Smooth muscle cell (in vitro differentiated cells): ENCODE results near the gene COLEC12. TPM values are rescaled to one million over a fixed set of nuclear protein-coding genes. Genes with fewer than 3 reads are reported as not detected.

ENCODE experiments used
- DNase-seq: peaks from one replicate; lab custom pipeline; 2025; ENCODE audit not compliant: unreplicated experiment; lab: John Stamatoyannopoulos, UW
- H2AFZ ChIP-seq: fragments of 200-600 bp; sonication (generic); 2 replicates; pipeline ENCODE4 v1.6.0; 2016; ENCODE audit warnings: antibody characterized with exemption, low read depth, mild to moderate bottlenecking
- H3F3A ChIP-seq: fragments of 200-600 bp; sonication (generic); 2 replicates; pipeline ENCODE4 v1.6.0; 2017; ENCODE audit warnings: antibody characterized with exemption, low read depth
- H3K27ac ChIP-seq: fragments of 200-600 bp; sonication (generic); 2 replicates; pipeline ENCODE4 v1.5.1; 2016; ENCODE audit warnings: low read depth, mild to moderate bottlenecking
- H3K27me3 ChIP-seq: fragments of 200-600 bp; sonication (generic); 2 replicates; pipeline ENCODE4 v1.6.1; 2016; ENCODE audit warnings: low read depth, mild to moderate bottlenecking
- H3K36me3 ChIP-seq: fragments of 200-600 bp; sonication (generic); 2 replicates; pipeline ENCODE4 v1.5.1; 2016; ENCODE audit warnings: low read depth
- H3K4me1 ChIP-seq: fragments of 200-600 bp; sonication (generic); 2 replicates; pipeline ENCODE4 v1.5.1; 2016; ENCODE audit warnings: low read depth
- H3K4me2 ChIP-seq: fragments of 200-600 bp; sonication (generic); 2 replicates; pipeline ENCODE4 v1.6.0; 2016; ENCODE audit warnings: mild to moderate bottlenecking
- H3K4me3 ChIP-seq: fragments of 200-600 bp; sonication (generic); 2 replicates; pipeline ENCODE4 v1.5.1; 2016; ENCODE audit warnings: mild to moderate bottlenecking
- H3K79me2 ChIP-seq: fragments of 200-600 bp; sonication (generic); 2 replicates; pipeline ENCODE4 v1.6.0; 2016; ENCODE audit warnings: low read depth, mild to moderate bottlenecking
- H3K9ac ChIP-seq: fragments of 200-600 bp; sonication (generic); 2 replicates; pipeline ENCODE4 v1.6.0; 2016; ENCODE audit warnings: low read depth
- H3K9me3 ChIP-seq: fragments of 200-600 bp; sonication (generic); replicated peaks from 2 replicates; pipeline ENCODE4 v1.5.1; 2016; ENCODE audit warnings: low read depth
- H4K20me1 ChIP-seq: fragments of 200-600 bp; sonication (generic); 2 replicates; pipeline ENCODE4 v1.6.0; 2016; ENCODE audit warnings: low read depth
- WGBS: methylation state at CpG from one replicate; pipeline ENCODE4 v1.1.7; 2016; ENCODE audit warnings: low lambda C conversion rate; 5-methylcytosine and 5-hydroxymethylcytosine counted together
- polyA plus RNA-seq: library from polyadenylated mRNA; unstranded; fragments of >200 nt; fragmentation: Nextera tagmentation; extraction: Ambion mirVana; gene quantifications from 2 replicates; pipeline ENCODE4 v1.2.1, GENCODE V29; 2016
- total RNA-seq: library from RNA; depleted of rRNA; stranded (reverse); fragments of >200 nt; gene quantifications from 2 replicates; pipeline ENCODE4 v1.2.3, GENCODE V29; 2014
- TF ChIP-seq, protein P1 (sequence below): fragments of 200-600 bp; sonication (generic); IDR thresholded peaks from 2 replicates; pipeline ENCODE4 v1.5.1; 2017; ENCODE audit warnings: borderline replicate concordance, mild to moderate bottlenecking, antibody characterized with exemption; ENCODE audit not compliant: insufficient read depth, poor library complexity, severe bottlenecking

COLEC12 gene
- total and polyA plus RNA-seq, 2 experiments from 2014 or later, result 10.8 to 13.7 TPM

DNA sequence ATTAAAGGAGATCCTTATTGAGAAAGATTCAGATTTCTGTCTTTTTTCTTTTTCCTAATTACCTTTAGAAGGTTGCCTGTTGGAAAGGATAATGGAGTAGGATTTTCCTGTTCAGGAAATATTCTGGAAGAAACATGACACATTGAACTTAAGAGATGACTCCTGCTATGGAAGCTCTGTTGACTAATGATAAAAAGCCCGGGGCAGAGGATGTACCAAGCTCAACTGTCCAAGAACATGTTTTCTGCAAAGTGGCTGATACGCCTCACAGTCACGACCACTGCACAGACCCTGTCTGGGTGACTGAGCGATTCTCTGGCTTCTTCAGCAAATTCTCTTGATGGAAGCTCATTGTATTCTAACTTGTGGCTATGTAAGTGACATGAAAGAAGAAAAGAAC lies 146.5 kb downstream of the COLEC12 start:
- Histone ChIP-seq H3F3A (peaks cover 13% of the 10 kb centered on the region), H3K9ac (no peak overlapping the region), H4K20me1 (no peaks in the 10 kb centered on the region), H3K79me2 (no peaks in the 10 kb centered on the region), H3K36me3 (no peaks in the 10 kb centered on the region), H3K27me3 (no peaks in the 10 kb centered on the region), H3K4me2 (peak overlapping the region; percentile 42), H2AFZ (no peak overlapping the region), H3K9me3 (no peaks in the 10 kb centered on the region), H3K4me3 (no peak overlapping the region), H3K4me1 (no peaks in the 10 kb centered on the region), H3K27ac (peak overlapping the region; percentile 9)
- no peak for DNase-seq
- 24% methylated on average over 4 of the region's 4 CpGs for WGBS
- TF ChIP-seq, protein P1, sequence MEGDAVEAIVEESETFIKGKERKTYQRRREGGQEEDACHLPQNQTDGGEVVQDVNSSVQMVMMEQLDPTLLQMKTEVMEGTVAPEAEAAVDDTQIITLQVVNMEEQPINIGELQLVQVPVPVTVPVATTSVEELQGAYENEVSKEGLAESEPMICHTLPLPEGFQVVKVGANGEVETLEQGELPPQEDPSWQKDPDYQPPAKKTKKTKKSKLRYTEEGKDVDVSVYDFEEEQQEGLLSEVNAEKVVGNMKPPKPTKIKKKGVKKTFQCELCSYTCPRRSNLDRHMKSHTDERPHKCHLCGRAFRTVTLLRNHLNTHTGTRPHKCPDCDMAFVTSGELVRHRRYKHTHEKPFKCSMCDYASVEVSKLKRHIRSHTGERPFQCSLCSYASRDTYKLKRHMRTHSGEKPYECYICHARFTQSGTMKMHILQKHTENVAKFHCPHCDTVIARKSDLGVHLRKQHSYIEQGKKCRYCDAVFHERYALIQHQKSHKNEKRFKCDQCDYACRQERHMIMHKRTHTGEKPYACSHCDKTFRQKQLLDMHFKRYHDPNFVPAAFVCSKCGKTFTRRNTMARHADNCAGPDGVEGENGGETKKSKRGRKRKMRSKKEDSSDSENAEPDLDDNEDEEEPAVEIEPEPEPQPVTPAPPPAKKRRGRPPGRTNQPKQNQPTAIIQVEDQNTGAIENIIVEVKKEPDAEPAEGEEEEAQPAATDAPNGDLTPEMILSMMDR, result no peak

DNA sequence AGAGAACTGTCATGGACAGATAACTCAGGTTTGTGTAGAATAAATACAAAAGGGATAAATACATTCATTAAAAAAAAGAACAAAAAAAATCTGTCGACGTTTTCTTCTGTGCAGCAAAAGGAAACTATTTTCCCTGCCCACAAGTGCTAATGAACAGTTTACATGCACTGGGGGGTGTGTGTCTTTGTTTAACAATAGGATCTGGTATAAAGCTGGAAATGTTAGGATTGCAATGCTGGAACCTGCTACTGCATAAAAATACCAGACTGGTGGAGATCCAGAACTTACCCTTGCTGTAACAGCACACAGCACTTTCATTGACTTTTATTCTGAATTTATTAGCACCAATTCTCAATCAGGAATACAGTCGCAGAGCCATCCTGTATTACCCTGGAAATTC lies 148.1 kb downstream of the COLEC12 start:
- Histone ChIP-seq H3K27ac (no peak overlapping the region), H3K9me3 (no peaks in the 10 kb centered on the region), H3K9ac (no peak overlapping the region), H3K4me1 (no peaks in the 10 kb centered on the region), H3K79me2 (no peaks in the 10 kb centered on the region), H3K27me3 (no peaks in the 10 kb centered on the region), H3K36me3 (no peaks in the 10 kb centered on the region), H2AFZ (no peak overlapping the region), H4K20me1 (no peaks in the 10 kb centered on the region), H3K4me2 (no peak overlapping the region), H3K4me3 (no peak overlapping the region), H3F3A (peaks cover 13% of the 10 kb centered on the region)
- TF ChIP-seq, protein P1, result no peak
- no peak for DNase-seq
- WGBS, result 90% methylated on average over 3 of the region's 3 CpGs

DNA sequence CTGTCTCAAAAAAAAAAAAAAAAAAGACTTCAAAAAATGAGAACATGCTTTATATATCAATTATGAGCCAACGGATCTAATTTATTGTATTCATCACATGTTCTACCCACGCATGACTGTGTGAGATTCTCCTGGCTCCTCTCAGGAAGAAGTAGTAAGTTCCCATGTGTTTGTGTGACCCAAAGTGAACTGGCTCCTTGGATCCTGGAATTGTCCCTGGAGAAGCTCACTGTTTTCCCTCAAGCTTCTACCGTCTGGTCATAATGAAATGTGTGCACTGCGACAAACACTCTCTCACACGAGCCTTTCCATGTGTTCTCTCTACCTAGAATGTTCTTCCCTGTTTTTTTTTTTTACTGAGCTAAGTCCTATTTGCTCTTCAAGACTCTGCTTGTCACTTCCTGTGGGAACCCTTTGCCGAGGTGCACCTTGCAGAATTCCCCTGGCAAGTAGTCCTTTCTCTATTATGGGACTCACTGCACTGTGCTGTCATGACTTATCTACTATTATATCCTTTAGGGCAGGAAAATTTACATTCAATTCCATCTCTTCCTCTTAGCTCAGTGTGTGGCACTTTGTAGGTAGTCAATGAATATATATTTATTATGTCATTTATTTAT lies 149.4 kb downstream of the COLEC12 start:
- Histone ChIP-seq H3F3A (peaks cover 12% of the 10 kb centered on the region), H3K4me1 (no peaks in the 10 kb centered on the region), H3K9me3 (peaks cover 7% of the 10 kb centered on the region), H3K9ac (no peak overlapping the region), H3K36me3 (no peaks in the 10 kb centered on the region), H3K4me2 (no peak overlapping the region), H3K4me3 (no peak overlapping the region), H2AFZ (no peak overlapping the region), H3K27me3 (no peaks in the 10 kb centered on the region), H3K79me2 (no peaks in the 10 kb centered on the region), H3K27ac (no peak overlapping the region), H4K20me1 (no peaks in the 10 kb centered on the region)
- no peak for DNase-seq
- 93% methylated on average over 6 of the region's 6 CpGs for WGBS
- TF ChIP-seq, protein P1, result no peak

DNA sequence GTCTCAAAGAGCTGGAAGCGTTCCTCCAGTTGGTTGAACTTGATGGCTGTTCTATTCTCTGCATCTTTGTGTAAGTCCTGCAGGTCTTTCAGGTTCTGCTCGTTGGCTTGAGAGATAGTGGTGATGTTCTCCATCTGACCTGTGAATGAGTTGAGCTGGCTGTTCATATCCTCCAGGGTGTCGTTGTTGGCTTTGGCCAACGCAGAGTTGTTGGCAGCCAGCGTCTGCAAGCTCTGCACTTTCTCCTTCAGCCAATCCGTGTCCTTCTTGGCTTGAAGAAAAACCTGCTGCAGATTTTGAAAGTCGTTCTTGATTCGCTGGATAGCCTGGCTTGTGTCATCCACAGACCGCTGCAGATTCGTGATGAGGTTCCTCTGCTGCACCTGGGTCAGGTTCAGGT lies 153.9 kb downstream of the COLEC12 start:
- peaks cover 10% of the 10 kb centered on the region for H3K9me3 ChIP-seq
- TF ChIP-seq, protein P1, result no peak

More for the DNA sequence above, 153.9 kb downstream of the COLEC12 start:
- H3K4me1 ChIP-seq, result no peaks in the 10 kb centered on the region
- no peak overlapping the region for H3K27ac ChIP-seq
- H2AFZ ChIP-seq, result no peak overlapping the region
- no peaks in the 10 kb centered on the region for H3K79me2 ChIP-seq
- H3K4me3 ChIP-seq, result no peak overlapping the region
- no peak overlapping the region for H3K4me2 ChIP-seq
- H3K27me3 ChIP-seq, result no peaks in the 10 kb centered on the region
- H3K9ac ChIP-seq, result no peak overlapping the region
- H3F3A ChIP-seq, result no peaks in the 10 kb centered on the region
- WGBS, result 89% methylated on average over 10 of the region's 10 CpGs
- H4K20me1 ChIP-seq, result no peaks in the 10 kb centered on the region
- no peak for DNase-seq
- no peaks in the 10 kb centered on the region for H3K36me3 ChIP-seq
